HepG2 (cell line): ENCODE results near the gene PNP. TPM values are rescaled to one million over a fixed set of nuclear protein-coding genes. Genes with fewer than 3 reads are reported as not detected.

Experiments used
- AHDC1 ChIP-seq: sonication (generic); formaldehyde crosslinking; IDR thresholded peaks from 2 replicates; pipeline ENCODE4 v1.5.1; 2020; ENCODE audit warnings: mild to moderate bottlenecking, missing genetic modification reagents, borderline replicate concordance
- ATF1 ChIP-seq: IDR thresholded peaks from 2 replicates; pipeline ENCODE4 v1.6.1; 2016; ENCODE audit warnings: mild to moderate bottlenecking, control low read depth
- DMAP1 ChIP-seq: IDR thresholded peaks from 2 replicates; pipeline ENCODE4 v1.6.1; 2016
- EED ChIP-seq: sonication (generic); formaldehyde crosslinking; IDR thresholded peaks from 2 replicates; pipeline ENCODE4 v1.5.0; 2020; ENCODE audit warnings: mild to moderate bottlenecking, missing genetic modification reagents
- ESRRA ChIP-seq: sonication (generic); formaldehyde crosslinking; IDR thresholded peaks from 2 replicates; pipeline ENCODE4 v1.5.1; 2020; ENCODE audit warnings: mild to moderate bottlenecking, low read depth, missing genetic modification reagents
- HHEX ChIP-seq: IDR thresholded peaks from 2 replicates; pipeline ENCODE4 v1.6.1; 2016; ENCODE audit warnings: control low read depth
- KMT2B ChIP-seq: IDR thresholded peaks from 2 replicates; pipeline ENCODE4 v1.6.1; 2016; ENCODE audit warnings: missing genetic modification reagents, missing compliant biosample characterization
- MAF1 ChIP-seq: sonication (generic); formaldehyde crosslinking; IDR thresholded peaks from 2 replicates; pipeline ENCODE4 v1.5.0; 2020; ENCODE audit warnings: missing genetic modification reagents, borderline replicate concordance
- MNT ChIP-seq: fragments of 450-650 bp; IDR thresholded peaks from 2 replicates; pipeline ENCODE4 v1.6.1; 2016
- MTA1 ChIP-seq: sonication (generic); formaldehyde crosslinking; IDR thresholded peaks from 2 replicates; pipeline ENCODE4 v1.4.0; 2020; ENCODE audit warnings: missing genetic modification reagents, mild to moderate bottlenecking, borderline replicate concordance
- NR3C1 ChIP-seq: sonication (generic); formaldehyde crosslinking; IDR thresholded peaks from 2 replicates; pipeline ENCODE4 v1.4.0; 2020; ENCODE audit warnings: missing genetic modification reagents
- TFAP4 ChIP-seq: sonication (generic); IDR thresholded peaks from 2 replicates; pipeline ENCODE4 v1.6.1; 2016; ENCODE audit warnings: low read depth, borderline replicate concordance
- ZBED4 ChIP-seq: sonication (generic); formaldehyde crosslinking; IDR thresholded peaks from 2 replicates; pipeline ENCODE4 v1.4.0; 2020; ENCODE audit warnings: missing genetic modification reagents, borderline replicate concordance
- ZNF496 ChIP-seq: sonication (generic); formaldehyde crosslinking; IDR thresholded peaks from 2 replicates; pipeline ENCODE4 v1.8.1; 2023; ENCODE audit warnings: mild to moderate bottlenecking, moderate library complexity, missing genetic modification reagents; ENCODE audit not compliant: insufficient replicate concordance
- ZNF580 ChIP-seq: IDR thresholded peaks from 2 replicates; pipeline ENCODE4 v1.6.1; 2016; ENCODE audit warnings: low read depth, borderline replicate concordance
- ZNF720 ChIP-seq: sonication (generic); formaldehyde crosslinking; IDR thresholded peaks from 2 replicates; pipeline ENCODE4 v1.4.0; 2020; ENCODE audit warnings: missing genetic modification reagents
- ZNF879 ChIP-seq: sonication (generic); formaldehyde crosslinking; IDR thresholded peaks from 2 replicates; pipeline ENCODE4 v1.8.1; 2023; ENCODE audit warnings: missing genetic modification reagents
- polyA plus RNA-seq, 8 experiments: library from polyadenylated mRNA; depleted of rRNA in 3 of 8; stranded (reverse) in 7 of 8; unstranded in 1 of 8; fragments of >200 nt; fragmentation: Illumina TruSeq in 4 of 8; extraction: Trizol in 4 of 8; gene quantifications; 2 replicates each; pipeline versions ENCODE4 v1.2.1 to v1.2.3, GENCODE V29; 2011 to 2016; ENCODE audit warnings: low read depth in 4 of 8, missing spikeins in 1 of 8, mixed read lengths in 1 of 8; ENCODE audit not compliant: insufficient read depth in 1 of 8
- total RNA-seq, 5 experiments: library from RNA; depleted of rRNA; stranded (reverse); fragments of >200 nt; fragmentation: Illumina TruSeq; extraction: Trizol; gene quantifications; 2 replicates each; pipeline ENCODE4 v1.2.3, GENCODE V29; 2016; ENCODE audit warnings: low read depth in 1 of 5

PNP gene
- total and polyA plus RNA-seq, 2 of the 13 experiments (the other 11 are each of a cell fraction or from before 2014, with no cell fraction given) = 45.4 to 74.8 TPM

GRCh38 chr14:20461225-20462141 is 7.7 kb upstream of the PNP start, which contains the start of gene PIP4P1 (continued):
- peak; percentile 78 for TF ChIP-seq ZBED4
- TF ChIP-seq ZNF580 (CRISPR knock-in tag) = peak; percentile 96; the same call in 1 of the 2 replicates
- peak; percentile 94 for TF ChIP-seq TFAP4
- TF ChIP-seq MNT = peak; percentile 98
- peak; percentile 90 for TF ChIP-seq DMAP1
- peak; percentile 94 for TF ChIP-seq ATF1 (CRISPR knock-in tag)
- TF ChIP-seq ZNF720 (CRISPR knock-in tag) = no peak
- TF ChIP-seq ZNF496 = no peak
- TF ChIP-seq KMT2B (CRISPR knock-in tag) = peak; percentile 90
- TF ChIP-seq AHDC1 = 0 out of 2 replicates have a peak, but pooled peaks have one; percentile 14
- no peak for TF ChIP-seq MAF1 (CRISPR knock-in tag)
- peak; percentile 45; the same call in 1 of the 2 replicates for TF ChIP-seq HHEX (CRISPR knock-in tag)
- peak; percentile 73 for TF ChIP-seq ESRRA (CRISPR knock-in tag)
- no peak for TF ChIP-seq MTA1 (CRISPR knock-in tag)
- peak; percentile 89; the same call in 1 of the 2 replicates for TF ChIP-seq EED (CRISPR knock-in tag)
- no peak for TF ChIP-seq NR3C1 (CRISPR knock-in tag)
- TF ChIP-seq ZNF879 (CRISPR knock-in tag) = peak; percentile 97
